Measurements from ENCODE around the gene TSPAN15. TPM values are rescaled to one million over a fixed set of nuclear protein-coding genes. Genes with fewer than 3 reads are reported as not detected.

Gene TSPAN15
- total RNA-seq, 1 experiment from 2014 or later, result 7.7 TPM

- Histone ChIP-seq H3K4me1 (ENCODE audit: insufficient read depth, low read length) (no peaks in the 10 kb centered on the region; the same call in 1 of the 2 replicates), H3K27ac (ENCODE audit: insufficient read length, low read depth, low read length) (no peak overlapping the region), H3K79me2 (ENCODE audit: insufficient read depth, low read length) (no peaks in the 10 kb centered on the region), H3K4me2 (ENCODE audit: insufficient read depth, insufficient read length, low read length) (no peak overlapping the region), H3K27me3 (ENCODE audit: insufficient read depth, low read length) (no peaks in the 10 kb centered on the region), H3K9me3 (ENCODE audit: control insufficient read depth, low read depth, low read length) (no peaks in the 10 kb centered on the region), H3K4ac (ENCODE audit: low read depth, low read length) (no peak overlapping the region), H2BK20ac (ENCODE audit: low read depth, low read length, poor library complexity, severe bottlenecking) (no peak overlapping the region), H3K18ac (ENCODE audit: insufficient read length, low read depth, low read length) (no peak overlapping the region), H2BK15ac (ENCODE audit: low read depth, low read length) (no peak overlapping the region), H3T11ph (ENCODE audit: low read length) (no peak overlapping the region), H3K14ac (ENCODE audit: insufficient read depth, low read length) (no peak overlapping the region), H2AFZ (ENCODE audit: low read length) (no peak overlapping the region), H3K9ac (ENCODE audit: extremely low read depth, insufficient read length, low read length) (no peak overlapping the region), H2AK5ac (ENCODE audit: insufficient read length, low read length) (no peak overlapping the region), H2BK5ac (ENCODE audit: insufficient read length, low read length) (no peak overlapping the region), H2BK12ac (ENCODE audit: insufficient read length, low read depth, low read length) (no peak overlapping the region), H3K79me1 (ENCODE audit: insufficient read depth, low read depth, low read length, poor library complexity, severe bottlenecking) (no peaks in the 10 kb centered on the region), H2BK120ac (ENCODE audit: low read depth, low read length, poor library complexity, severe bottlenecking) (no peak overlapping the region), H4K8ac (replicated peaks; ENCODE audit: insufficient read length, low read depth, low read length) (no peak overlapping the region), H3K23me2 (ENCODE audit: insufficient read length, low read depth, low read length, poor library complexity, severe bottlenecking) (no peaks in the 10 kb centered on the region), H4K5ac (ENCODE audit: insufficient read length, low read depth, low read length) (no peak overlapping the region), H3K23ac (ENCODE audit: insufficient read length, low read depth, low read length) (no peak overlapping the region), H4K20me1 (ENCODE audit: control insufficient read depth, insufficient read depth, insufficient read length) (no peaks in the 10 kb centered on the region), H4K91ac (ENCODE audit: insufficient read length, low read depth, low read length) (no peak overlapping the region), H3K56ac (ENCODE audit: insufficient read length, low read depth, low read length) (no peak overlapping the region)
- peaks cover 0 to 12% of the 10 kb centered on the region in 2 experiments; a peak in 2 of 5 replicates for H3K9me3 Mint-ChIP-seq
- peak; percentile 87 for TF ChIP-seq CTCF (conservative IDR thresholded peaks at IDR 0.05)
- H3K27me3 Mint-ChIP-seq (ENCODE audit: low read depth), result peaks cover 38% of the 10 kb centered on the region
- H3K4me1 Mint-ChIP-seq, result peaks cover 9 to 14% of the 10 kb centered on the region in 2 experiments
- H3K27ac Mint-ChIP-seq, result no peak overlapping the region; a peak in 1 of 7 replicates
- no peak overlapping the region for H3K4me3 Mint-ChIP-seq
- DNase-seq, result peak; percentile 90
- no CpG with 5 or more reads among the region's 3 CpGs for WGBS (ENCODE audit: extremely low coverage, insufficient read length, low lambda C conversion rate)
- peaks cover 0 to 5% (median 0%) of the 10 kb centered on the region in 3 experiments; a peak in 1 of 7 replicates for H3K36me3 Mint-ChIP-seq (ENCODE audit: insufficient read depth in 1 of 3, low read depth in 3 of 3)
Observed at GRCh38 chr10:69516316-69516715, 65.1 kb downstream of the TSPAN15 start.

Data from H9 (cell line).